ENCODE results near the gene BRD4.

Gene BRD4

DNA sequence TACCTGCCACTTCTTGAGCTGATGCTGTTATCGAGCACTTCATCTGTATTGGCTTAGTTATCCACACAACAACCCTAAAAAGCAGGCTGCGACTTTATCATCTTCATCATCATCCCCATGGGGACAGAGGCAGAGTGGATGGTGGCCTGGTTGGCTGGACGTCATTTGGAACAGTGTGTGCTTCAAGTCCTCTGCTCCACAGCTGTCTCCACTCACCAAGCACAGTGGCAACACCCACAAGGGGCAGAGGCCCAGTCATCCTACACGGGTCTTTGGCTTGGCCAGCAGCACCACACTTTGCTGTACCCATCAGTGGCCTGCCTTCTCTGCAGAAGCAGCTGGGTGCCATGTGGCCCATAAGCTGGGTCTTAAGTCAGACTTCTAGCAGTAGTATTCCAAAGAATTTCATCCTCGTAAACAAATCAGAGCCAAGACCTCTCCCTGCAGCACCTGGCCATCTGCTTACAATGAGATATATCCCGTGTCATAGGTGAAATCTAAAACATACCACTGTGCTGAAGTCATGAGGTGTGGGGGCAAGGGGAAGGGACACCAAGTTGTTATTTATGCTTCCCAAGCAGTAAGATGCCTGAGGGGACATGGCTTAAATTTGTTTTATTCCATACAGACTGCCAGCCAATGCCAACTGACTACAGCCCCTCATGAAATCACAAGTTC is 52.2 kb downstream of the BRD4 start:
- peak overlapping the region in 1 of 2 donors; percentile 29 for H3K4me3 Mint-ChIP-seq
- DNase-seq: no peak
- H3K9me3 Mint-ChIP-seq: no peaks in the 10 kb centered on the region
- ATAC-seq: no peak
- no peaks in the 10 kb centered on the region for H3K27me3 Mint-ChIP-seq
- H3K4me1 Mint-ChIP-seq: peaks cover 88% of the 10 kb centered on the region
- peak overlapping the region; percentile 93 to 95 for H3K27ac Mint-ChIP-seq

DNA sequence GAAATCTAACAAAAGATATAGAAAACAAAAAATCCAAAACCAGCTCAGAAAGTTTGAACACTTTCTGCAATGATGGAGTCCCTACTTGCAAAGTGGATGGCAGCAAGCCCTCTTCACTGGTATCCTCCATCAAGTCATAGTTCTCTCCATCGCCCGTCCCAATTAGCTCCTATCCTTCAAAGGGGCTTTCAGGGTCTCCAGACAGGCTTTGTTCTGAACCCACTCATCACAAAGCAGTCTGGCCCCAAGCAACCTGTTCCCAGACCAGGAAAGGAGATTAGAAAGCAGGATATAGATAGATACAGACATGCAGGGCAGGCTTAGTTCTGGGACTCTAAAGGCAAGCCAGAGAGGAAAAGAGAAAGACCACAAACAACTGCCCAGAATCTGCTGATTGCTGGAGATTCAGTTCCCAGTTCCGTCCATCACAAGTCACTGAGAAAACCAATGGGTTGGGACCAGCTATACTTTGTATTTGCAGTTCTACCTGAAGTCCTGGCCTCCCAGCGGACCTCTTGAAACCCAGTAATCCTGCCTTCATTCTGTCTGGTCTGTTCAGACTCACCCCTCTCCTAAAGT is 52.9 kb downstream of the BRD4 start:
- Mint-ChIP-seq H3K9me3 (no peaks in the 10 kb centered on the region), H3K27ac (peak overlapping the region in 1 of 2 donors; percentile 82), H3K4me3 (no peak overlapping the region), H3K27me3 (no peaks in the 10 kb centered on the region), H3K4me1 (peaks cover 81% of the 10 kb centered on the region)
- ATAC-seq (no peak), DNase-seq (no peak)

DNA sequence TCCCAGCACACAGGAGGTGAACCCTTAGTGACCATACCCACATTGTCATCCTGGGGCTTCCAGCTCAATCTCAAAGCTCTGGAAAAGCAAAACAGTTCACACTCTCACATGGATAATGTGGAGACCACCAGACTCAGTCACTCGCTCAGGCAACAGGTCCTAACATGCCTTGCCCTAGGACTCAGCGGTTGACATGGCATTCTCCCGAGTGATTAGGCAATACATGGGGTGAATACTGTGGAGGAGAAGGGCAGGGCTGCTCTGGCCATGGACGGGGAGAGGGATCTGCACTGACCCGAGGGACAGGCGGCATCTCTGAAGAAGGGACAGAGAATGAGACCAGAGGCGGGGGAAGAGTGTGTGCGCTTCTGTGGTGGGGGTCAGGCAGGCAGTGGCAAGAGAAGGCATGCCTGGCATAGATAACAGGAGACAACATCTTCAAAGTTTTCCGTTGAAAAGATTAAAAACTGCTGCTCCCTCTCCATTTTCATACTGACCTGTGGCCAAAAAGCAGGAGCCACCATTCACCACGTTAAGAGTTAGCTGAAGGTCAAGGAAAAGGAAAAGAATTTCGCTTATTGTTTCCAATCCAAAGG is 55.6 kb downstream of the BRD4 start:
- Mint-ChIP-seq H3K27me3 (no peaks in the 10 kb centered on the region), H3K9me3 (no peaks in the 10 kb centered on the region), H3K27ac (peak overlapping the region; percentile 91 to 96), H3K4me3 (no peak overlapping the region), H3K4me1 (peaks cover 62% of the 10 kb centered on the region)
- ATAC-seq (no peak), DNase-seq (no peak)

DNA sequence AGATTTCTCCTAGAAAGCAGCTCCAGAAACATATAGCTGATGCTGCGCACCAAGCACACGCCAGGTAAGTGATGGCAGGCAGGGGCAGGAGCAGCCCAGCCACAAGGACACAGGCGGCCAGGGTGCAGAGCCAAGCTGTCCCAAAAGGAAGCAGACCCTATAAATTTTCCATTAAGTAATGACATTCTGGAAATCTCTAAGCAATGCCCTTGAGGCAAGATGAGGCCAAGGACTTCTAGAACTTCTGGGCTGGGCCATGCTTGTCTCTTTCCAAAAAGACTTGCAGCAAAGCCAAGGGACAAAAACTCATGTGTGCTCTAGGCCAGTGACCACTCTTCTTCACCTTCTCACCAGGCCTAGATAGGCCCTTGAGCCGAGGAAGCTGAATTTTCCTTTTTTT is 57.9 kb downstream of the BRD4 start:
- H3K4me1 Mint-ChIP-seq: peaks cover 53% of the 10 kb centered on the region
- no peaks in the 10 kb centered on the region for H3K27me3 Mint-ChIP-seq
- DNase-seq: no peak
- no peaks in the 10 kb centered on the region for H3K9me3 Mint-ChIP-seq
- peak overlapping the region in 1 of 2 donors; percentile 5 for H3K27ac Mint-ChIP-seq
- ATAC-seq: no peak
- no peak overlapping the region for H3K4me3 Mint-ChIP-seq

DNA sequence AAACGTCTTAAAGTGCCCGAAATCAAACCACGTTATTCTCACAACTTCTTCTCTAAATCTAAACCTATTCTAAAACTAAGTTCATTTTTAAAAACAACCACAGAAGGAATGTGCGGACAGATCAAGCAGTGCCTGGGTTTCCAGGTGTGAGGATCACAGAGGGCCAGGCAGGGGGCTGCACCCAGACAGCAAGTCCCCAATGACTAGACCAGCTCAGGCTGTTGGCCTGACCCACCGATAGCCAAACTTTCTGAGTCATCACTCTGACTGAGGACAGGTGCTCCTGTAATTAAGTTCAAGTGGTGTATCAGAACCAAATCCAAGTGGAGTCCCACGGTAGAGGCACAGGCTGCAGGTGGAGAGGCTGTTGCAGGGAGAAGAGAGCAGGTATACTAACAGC is 62.5 kb downstream of the BRD4 start:
- Mint-ChIP-seq H3K27me3 (no peaks in the 10 kb centered on the region), H3K27ac (peak overlapping the region; percentile 5 to 9), H3K9me3 (no peaks in the 10 kb centered on the region), H3K4me3 (no peak overlapping the region), H3K4me1 (peaks cover 40% of the 10 kb centered on the region)
- ATAC-seq (no peak), DNase-seq (no peak)

DNA sequence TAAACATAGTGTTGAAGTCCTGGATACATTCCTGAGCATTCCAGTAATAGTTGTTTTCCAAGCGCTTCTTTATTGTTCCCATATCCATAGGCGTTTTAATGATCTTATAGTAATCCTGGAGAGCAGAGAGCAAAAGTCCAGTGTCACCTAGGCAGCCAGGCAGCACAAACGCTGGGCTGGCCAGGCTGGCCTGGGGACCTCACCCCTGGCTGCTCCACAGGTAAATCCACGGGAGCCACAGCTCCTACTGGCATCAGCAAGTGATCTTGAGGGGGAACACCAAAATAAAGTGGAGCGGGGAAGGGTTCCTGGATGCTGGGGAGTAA is 63.4 kb downstream of the BRD4 start:
- Mint-ChIP-seq H3K27me3 (no peaks in the 10 kb centered on the region), H3K4me3 (no peak overlapping the region), H3K27ac (peak overlapping the region; percentile 85 to 89), H3K9me3 (no peaks in the 10 kb centered on the region), H3K4me1 (peaks cover 35% of the 10 kb centered on the region)
- DNase-seq (no peak), ATAC-seq (no peak)

DNA sequence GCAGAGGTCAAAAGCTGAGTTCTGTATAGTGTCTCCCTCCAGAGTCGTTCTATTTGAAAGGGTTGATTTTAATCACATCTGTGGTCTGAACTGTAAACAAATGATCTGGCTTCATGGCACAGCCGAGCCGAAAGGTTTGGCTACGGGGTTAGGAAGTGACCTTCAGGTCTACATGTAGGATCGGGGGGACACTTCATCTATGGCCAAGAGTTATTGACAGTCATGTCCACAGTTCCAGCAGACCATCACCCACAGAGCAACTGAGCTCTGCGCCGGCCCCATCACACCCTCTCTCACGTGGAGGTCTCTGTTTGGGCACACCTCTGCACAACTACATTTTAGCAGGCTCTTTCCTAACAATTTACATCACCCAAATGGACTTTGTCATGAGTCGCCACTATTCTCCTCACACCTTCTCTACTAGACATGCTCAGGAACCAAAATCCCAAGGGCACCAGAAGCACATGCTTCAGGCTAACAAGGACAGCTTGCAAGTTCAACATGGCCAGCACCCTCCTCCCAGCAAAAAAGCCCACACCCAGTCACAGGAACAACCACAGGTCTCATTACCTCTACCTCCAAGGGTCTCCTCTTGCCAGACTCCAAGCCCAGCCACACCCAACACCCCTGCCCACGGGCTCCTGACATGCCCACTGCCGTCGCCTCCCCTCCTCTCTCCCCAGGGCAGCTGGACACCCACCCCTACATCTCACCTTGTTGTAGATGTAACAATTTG is 64.0 kb downstream of the BRD4 start:
- DNase-seq: no peak
- Mint-ChIP-seq H3K27me3 (no peaks in the 10 kb centered on the region), H3K4me3 (no peak overlapping the region), H3K27ac (peak overlapping the region; percentile 87 to 89), H3K9me3 (no peaks in the 10 kb centered on the region), H3K4me1 (peaks cover 34% of the 10 kb centered on the region)
- no peak for ATAC-seq

DNA sequence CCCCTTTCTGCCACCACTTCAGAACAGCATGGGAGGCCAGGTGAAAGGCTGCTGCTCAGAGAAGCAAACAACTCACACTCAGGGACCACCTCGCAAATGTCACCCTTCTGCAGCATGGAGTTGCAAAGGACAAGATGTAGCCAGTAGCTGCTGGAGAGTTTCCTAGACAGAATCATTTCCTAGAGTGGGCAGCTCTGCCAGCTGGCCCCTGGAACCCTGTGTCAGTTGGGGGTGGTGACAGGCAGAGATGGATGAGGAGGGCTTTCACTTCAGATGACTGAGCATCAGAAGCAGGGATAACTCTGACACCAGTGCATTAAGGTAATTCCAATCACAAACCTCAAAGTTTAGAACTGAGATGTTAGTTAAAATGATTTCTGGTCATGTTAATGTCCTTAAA is 65.7 kb downstream of the BRD4 start:
- Mint-ChIP-seq H3K9me3 (no peaks in the 10 kb centered on the region), H3K27me3 (no peaks in the 10 kb centered on the region), H3K4me1 (peaks cover 32% of the 10 kb centered on the region), H3K27ac (no peak overlapping the region), H3K4me3 (no peak overlapping the region)
- DNase-seq: no peak
- no peak for ATAC-seq

DNA sequence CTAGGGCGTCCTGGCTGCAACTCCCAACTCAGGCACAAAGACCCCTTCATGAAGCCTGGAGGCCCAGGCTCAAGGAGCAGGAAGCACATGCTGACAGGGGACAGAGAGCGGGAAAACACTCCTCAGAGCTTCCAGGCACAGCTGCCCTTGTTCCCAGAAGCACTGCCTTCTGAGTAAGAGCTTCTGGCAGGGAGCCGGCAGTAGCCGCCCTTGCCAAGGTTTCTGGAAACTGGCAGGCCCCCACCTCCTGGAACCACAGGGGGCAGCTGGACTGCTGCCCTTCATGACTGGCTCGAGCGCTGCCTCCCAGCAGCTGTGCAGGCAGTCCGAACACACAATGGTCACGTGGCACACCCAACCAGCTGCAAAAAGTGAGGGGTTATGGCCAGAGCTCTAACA is 66.5 kb downstream of the BRD4 start:
- Mint-ChIP-seq H3K9me3 (no peaks in the 10 kb centered on the region), H3K4me1 (peaks cover 24% of the 10 kb centered on the region), H3K27me3 (no peaks in the 10 kb centered on the region), H3K4me3 (no peak overlapping the region), H3K27ac (peak overlapping the region in 1 of 2 donors; percentile 77)
- ATAC-seq (no peak), DNase-seq (no peak)

DNA sequence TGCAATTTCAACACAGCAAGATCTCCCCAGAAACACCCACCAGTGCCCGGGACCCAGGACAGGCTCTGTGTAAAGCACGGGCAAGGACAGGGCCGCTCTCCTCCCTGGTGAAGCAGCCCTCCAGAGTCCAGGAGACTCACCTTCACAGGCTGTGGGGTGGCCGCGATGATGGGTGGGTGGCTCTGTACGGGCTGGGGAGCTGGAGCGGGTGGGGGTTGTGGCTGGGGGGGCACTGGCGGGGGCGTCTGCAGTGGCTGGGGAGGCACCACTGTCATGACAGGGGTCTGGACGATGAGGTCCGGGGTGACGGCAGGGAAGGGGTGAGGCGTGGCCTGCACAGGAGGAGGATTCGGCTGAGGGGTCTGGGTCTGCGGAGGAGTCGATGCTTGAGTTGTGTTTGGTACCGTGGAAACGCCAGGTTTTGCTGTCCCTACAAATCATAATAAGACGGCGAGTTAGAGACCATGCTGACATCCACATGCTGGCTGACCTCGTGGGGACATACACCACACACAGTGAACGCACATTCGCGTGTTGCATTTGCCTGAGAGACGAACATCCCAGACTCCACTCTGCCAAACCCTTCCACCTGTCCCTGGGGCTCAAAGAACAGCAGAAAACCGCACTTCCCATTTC is 67.0 kb downstream of the BRD4 start:
- Mint-ChIP-seq H3K27me3 (no peaks in the 10 kb centered on the region), H3K9me3 (no peaks in the 10 kb centered on the region), H3K4me3 (no peak overlapping the region), H3K4me1 (peaks cover 22% of the 10 kb centered on the region), H3K27ac (peak overlapping the region in 1 of 2 donors; percentile 77)
- peak; percentile 37 for ATAC-seq
- no peak for DNase-seq

DNA sequence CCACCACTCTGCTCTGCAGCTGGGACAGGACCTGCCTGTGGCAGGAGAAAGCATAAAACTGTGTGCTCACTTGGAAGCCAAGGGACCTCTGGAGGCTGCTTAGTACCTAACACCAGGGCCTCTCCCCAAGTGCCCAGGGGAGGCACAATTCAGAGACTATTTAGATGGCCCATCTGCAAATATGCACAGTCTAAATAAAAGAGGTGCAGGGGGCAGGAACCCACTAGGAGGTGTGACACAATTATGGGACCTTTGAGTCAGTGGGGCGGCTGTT is 67.5 kb downstream of the BRD4 start:
- peaks cover 23% of the 10 kb centered on the region for H3K4me1 Mint-ChIP-seq
- peak; percentile 29 for ATAC-seq

DNA sequence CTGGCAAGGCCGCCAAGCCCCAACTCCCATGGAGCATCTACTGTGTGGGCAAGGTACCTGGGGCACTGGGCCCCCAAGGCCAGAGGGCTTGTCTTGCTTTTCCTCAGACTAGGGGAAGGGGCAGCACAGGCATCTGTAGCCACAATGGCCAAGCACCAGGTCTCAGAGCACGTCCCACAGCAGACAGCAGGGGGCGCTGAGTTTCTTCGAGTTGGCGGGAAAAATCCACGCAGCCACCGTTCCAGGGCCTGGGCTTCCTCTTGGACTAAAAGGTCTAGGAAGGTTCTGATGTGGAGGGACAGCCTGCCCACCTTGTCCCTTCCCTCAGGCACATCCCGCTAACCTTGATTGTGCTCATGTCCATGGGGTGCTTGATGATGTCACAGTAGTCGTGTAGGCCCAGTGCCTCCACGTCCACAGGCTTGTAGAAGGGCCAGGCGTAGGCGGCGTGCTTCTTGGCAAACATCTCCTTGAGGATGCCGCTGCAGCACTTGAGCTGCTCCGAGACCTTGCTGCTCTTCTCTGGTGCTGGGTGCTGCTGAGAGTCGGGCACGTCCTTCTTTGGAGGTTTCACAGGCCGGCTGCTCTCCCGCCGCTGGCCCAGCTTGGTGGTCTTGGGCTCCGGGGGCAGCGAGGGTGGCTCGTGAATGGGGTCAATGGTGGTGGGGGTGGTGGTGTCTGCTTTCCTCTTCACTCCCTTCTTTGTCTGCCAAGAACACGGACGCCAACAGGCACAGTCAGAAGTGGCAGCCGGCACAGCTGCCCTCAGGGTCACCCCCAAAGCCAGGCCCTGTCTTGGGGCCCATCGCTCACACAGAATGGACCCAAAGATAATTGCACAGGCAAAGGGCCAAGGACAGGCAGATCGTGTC is 68.0 kb downstream of the BRD4 start:
- Mint-ChIP-seq H3K9me3 (no peaks in the 10 kb centered on the region), H3K4me3 (no peak overlapping the region), H3K4me1 (peaks cover 23% of the 10 kb centered on the region), H3K27ac (no peak overlapping the region), H3K27me3 (no peaks in the 10 kb centered on the region)
- peak; percentile 65 to 70 for DNase-seq
- ATAC-seq: peak; percentile 68

More for the DNA sequence above, 67.5 kb downstream of the BRD4 start:
- Mint-ChIP-seq H3K27me3 (no peaks in the 10 kb centered on the region), H3K27ac (no peak overlapping the region), H3K4me3 (no peak overlapping the region), H3K9me3 (no peaks in the 10 kb centered on the region)
- DNase-seq: no peak

DNA sequence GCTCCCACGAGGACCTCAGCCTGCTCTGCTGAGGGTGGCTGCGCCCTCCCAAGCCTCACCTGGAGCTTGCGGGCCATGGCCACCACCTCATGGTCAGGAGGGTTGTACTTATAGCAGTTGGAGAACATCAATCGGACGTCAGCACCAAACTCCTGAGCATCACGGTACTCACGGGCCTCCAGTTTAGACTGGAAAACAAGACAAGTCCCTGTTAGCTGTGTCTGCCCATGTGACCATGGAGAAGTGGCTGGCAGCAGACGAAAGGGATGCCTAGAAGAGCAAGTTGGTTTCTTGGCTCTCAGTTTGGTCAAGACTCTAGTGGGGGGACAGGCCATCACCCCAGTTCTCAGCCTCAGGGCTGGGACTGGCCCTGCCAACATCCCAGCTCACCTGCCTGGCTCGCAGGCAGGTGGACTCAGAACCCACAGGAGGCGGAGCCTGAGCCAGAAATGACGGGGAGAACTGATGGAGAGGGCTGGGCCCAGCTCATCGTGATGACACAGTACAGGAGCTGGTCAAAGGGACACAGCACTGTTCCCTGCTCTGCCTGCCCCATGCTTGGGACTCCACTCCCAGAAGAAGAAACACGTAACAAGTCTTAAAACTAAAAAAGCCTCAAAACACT is 68.9 kb downstream of the BRD4 start:
- Mint-ChIP-seq H3K4me1 (peaks cover 16% of the 10 kb centered on the region), H3K27me3 (no peaks in the 10 kb centered on the region), H3K4me3 (no peak overlapping the region), H3K27ac (peak overlapping the region in 1 of 2 donors; percentile 46), H3K9me3 (no peaks in the 10 kb centered on the region)
- no peak for ATAC-seq
- no peak for DNase-seq

DNA sequence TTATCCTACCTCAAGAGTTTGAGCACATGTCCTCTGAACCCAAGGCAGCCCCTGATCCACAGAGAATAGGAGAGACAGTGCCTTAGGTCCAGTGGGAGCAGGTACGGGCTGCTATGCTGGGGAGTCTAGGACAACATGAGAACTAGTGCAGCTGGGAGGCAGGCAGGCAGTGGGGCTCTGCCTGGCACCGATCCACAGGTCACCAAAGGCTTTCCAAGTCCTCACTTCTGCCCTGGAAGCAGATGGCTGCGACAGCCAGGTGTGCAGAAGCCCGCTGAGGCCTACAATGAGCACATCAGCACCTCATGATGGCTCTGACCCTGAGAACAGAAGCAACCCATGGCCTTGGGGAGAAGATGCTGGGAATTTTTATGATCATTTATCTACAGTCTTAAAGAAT is 70.3 kb downstream of the BRD4 start:
- Mint-ChIP-seq H3K4me3 (no peak overlapping the region), H3K9me3 (no peaks in the 10 kb centered on the region), H3K4me1 (peaks cover 4% of the 10 kb centered on the region), H3K27ac (no peak overlapping the region), H3K27me3 (no peaks in the 10 kb centered on the region)
- DNase-seq (no peak), ATAC-seq (no peak)

DNA sequence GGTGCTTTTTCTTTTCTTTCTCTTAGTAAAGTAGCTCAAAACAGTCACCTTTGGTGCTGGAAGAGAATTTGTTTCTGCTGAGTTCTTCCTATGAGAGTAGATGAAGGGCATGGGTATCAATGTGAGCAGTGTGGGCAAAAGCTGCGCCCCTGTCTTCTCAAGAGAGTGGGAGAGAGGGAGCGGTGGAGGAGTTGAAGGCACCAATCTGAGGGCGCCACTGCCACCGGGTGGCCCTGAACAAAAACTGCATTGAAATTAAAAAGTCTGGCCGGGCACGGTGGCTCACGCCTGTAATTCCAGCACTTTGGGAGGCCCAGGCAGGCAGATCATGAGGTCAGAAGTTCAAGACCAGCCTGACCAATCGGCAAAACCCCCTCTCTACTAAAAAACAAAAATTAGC is 71.4 kb downstream of the BRD4 start:
- peak overlapping the region in 1 of 2 donors; percentile 44 for H3K27ac Mint-ChIP-seq
- H3K9me3 Mint-ChIP-seq: no peaks in the 10 kb centered on the region
- DNase-seq: no peak
- ATAC-seq: no peak
- H3K27me3 Mint-ChIP-seq: no peaks in the 10 kb centered on the region
- peaks cover 4% of the 10 kb centered on the region for H3K4me1 Mint-ChIP-seq
- no peak overlapping the region for H3K4me3 Mint-ChIP-seq
